Measurements from ENCODE around the gene LDB1. TPM values are rescaled to one million over a fixed set of nuclear protein-coding genes. Genes with fewer than 3 reads are reported as not detected.

Gene LDB1
- total RNA-seq, 1 donor from 2014 or later: 122 TPM

- H3K36me3 Mint-ChIP-seq (ENCODE audit: low read depth): no peaks in the 10 kb centered on the region
- H3K9me3 Mint-ChIP-seq: no peaks in the 10 kb centered on the region
- H3K4me1 Mint-ChIP-seq: peaks cover 19% of the 10 kb centered on the region
- H3K4me3 Mint-ChIP-seq: peak overlapping the region; percentile 77
- peaks cover 17% of the 10 kb centered on the region for H3K27me3 Mint-ChIP-seq (ENCODE audit: low read depth)
- no peak for DNase-seq (ENCODE audit: low read depth, low spot score)
- H3K27ac Mint-ChIP-seq (ENCODE audit: unreplicated experiment): no peak overlapping the region
- no peak for TF ChIP-seq CTCF (conservative IDR thresholded peaks at IDR 0.05)
Measured at GRCh38 chr10:102067091-102067916, 52.9 kb downstream of the LDB1 start.

GRCh38 chr10:102066399-102067088 is 53.6 kb downstream of the LDB1 start:
- H3K27me3 Mint-ChIP-seq (ENCODE audit: low read depth): peaks cover 17% of the 10 kb centered on the region
- peaks cover 16% of the 10 kb centered on the region for H3K4me1 Mint-ChIP-seq
- no peak for DNase-seq (ENCODE audit: low read depth, low spot score)
- no peak for TF ChIP-seq CTCF (conservative IDR thresholded peaks at IDR 0.05)
- no peaks in the 10 kb centered on the region for H3K9me3 Mint-ChIP-seq
- peak overlapping the region; percentile 88 for H3K4me3 Mint-ChIP-seq
- no peaks in the 10 kb centered on the region for H3K36me3 Mint-ChIP-seq (ENCODE audit: low read depth)
- no peak overlapping the region for H3K27ac Mint-ChIP-seq (ENCODE audit: unreplicated experiment)

GRCh38 chr10:102065561-102066398 is 54.4 kb downstream of the LDB1 start:
- Mint-ChIP-seq H3K4me3 (peak overlapping the region; percentile 88), H3K4me1 (peaks cover 16% of the 10 kb centered on the region), H3K36me3 (ENCODE audit: low read depth) (no peaks in the 10 kb centered on the region), H3K27me3 (ENCODE audit: low read depth) (peaks cover 17% of the 10 kb centered on the region), H3K27ac (ENCODE audit: unreplicated experiment) (no peak overlapping the region), H3K9me3 (no peaks in the 10 kb centered on the region)
- DNase-seq (ENCODE audit: low read depth, low spot score): peak; percentile 35
- TF ChIP-seq CTCF (conservative IDR thresholded peaks at IDR 0.05): no peak

- DNase-seq (ENCODE audit: low read depth, low spot score): peak; percentile 66
- H3K27ac Mint-ChIP-seq (ENCODE audit: unreplicated experiment): no peak within 1 kb of the TSS
Measured at GRCh38 chr10:102064868-102065560, 55.2 kb downstream of the LDB1 start, which contains the start of gene HPS6. Gene HPS6, plus strand, starts transcription at chr10:102065349. Its CDS starts 126 bp downstream, at chr10:102065475.

More at GRCh38 chr10:102064868-102065560, 55.2 kb downstream of the LDB1 start, which contains the start of gene HPS6:
- peak; percentile 19 for TF ChIP-seq CTCF (conservative IDR thresholded peaks at IDR 0.05)
- Mint-ChIP-seq H3K4me1 (peaks cover 16% of the 10 kb centered on the region), H3K36me3 (ENCODE audit: low read depth) (no peaks in the 10 kb centered on the region), H3K4me3 (peak within 1 kb of the TSS; percentile 88), H3K9me3 (no peaks in the 10 kb centered on the region), H3K27me3 (ENCODE audit: low read depth) (peaks cover 17% of the 10 kb centered on the region)

All from neural crest cell (in vitro differentiated cells).